ENCODE data around the gene GPRC5A. TPM values are rescaled to one million over a fixed set of nuclear protein-coding genes. Genes with fewer than 3 reads are reported as not detected.

GPRC5A gene
- 201 to 268 TPM (median 236 TPM) in 5 replicates for total RNA-seq (2022; extraction: Qiagen RNA extraction)

GRCh38 chr12:12891080-12891880 lies at the start of gene GPRC5A:
GPRC5A (plus strand) TSS chr12:12891562; CDS start chr12:12908250, 16,688 bp downstream.

GRCh38 chr12:12952036-12952435 lies 60.7 kb downstream of the GPRC5A start, which contains the start of gene GPRC5D:
GPRC5D (minus strand) TSS chr12:12952170; CDS start chr12:12950384, 1,786 bp downstream.

Other genes starting within 250 kb of the GPRC5A start
- gene GPR19, start 195.4 kb upstream of the GPRC5A start, total RNA-seq (2022; extraction: Qiagen RNA extraction): 0.64 to 1.4 TPM (median 0.91 TPM) in 5 replicates
- gene CDKN1B, start 174.2 kb upstream of the GPRC5A start, total RNA-seq (2022; extraction: Qiagen RNA extraction): 14.4 to 17.1 TPM (median 16.1 TPM) in 5 replicates
- 0.21 to 0.58 TPM (median 0.43 TPM) in 5 replicates for gene APOLD1, start 105.9 kb upstream of the GPRC5A start, total RNA-seq (2022; extraction: Qiagen RNA extraction)
- gene DDX47, start 78.2 kb upstream of the GPRC5A start, total RNA-seq (2022; extraction: Qiagen RNA extraction): 69.3 to 91.3 TPM (median 70.5 TPM) in 5 replicates
- 0.40 TPM in 1 of 5 replicates, not detected in the others for gene GPRC5D, start 60.6 kb downstream of the GPRC5A start, total RNA-seq (2022; extraction: Qiagen RNA extraction)
- 50.1 to 57.7 TPM (median 52.2 TPM) in 5 replicates for gene HEBP1, start 108.7 kb downstream of the GPRC5A start, total RNA-seq (2022; extraction: Qiagen RNA extraction)
- 3.8 to 5.0 TPM (median 4.3 TPM) in 5 replicates for gene FAM234B, start 152.8 kb downstream of the GPRC5A start, total RNA-seq (2022; extraction: Qiagen RNA extraction)
- gene GSG1, start 212.1 kb downstream of the GPRC5A start, total RNA-seq (2022; extraction: Qiagen RNA extraction): 0.59 to 1.2 TPM (median 0.71 TPM) in 5 replicates